Nephron progenitor cell (in vitro differentiated cells): Measurements from ENCODE around the gene GRIK4.
"Not testable (repeated sequence)": the region's sequence is repeated elsewhere in the genome, so short reads cannot be mapped to it uniquely, and the experiment has no call there.

Experiments
- DNase-seq: peaks from one replicate; pipeline ENCODE4 v3.0.0; 2021
- H3K27ac Mint-ChIP-seq: 2 replicates; pipeline ENCODE4 v1.8.0; 2021; ENCODE audit warnings: mild to moderate bottlenecking, moderate library complexity, mixed read lengths
- H3K27me3 Mint-ChIP-seq: 2 replicates; pipeline ENCODE4 v1.8.0; 2021; ENCODE audit warnings: mild to moderate bottlenecking, low read depth, mixed read lengths; ENCODE audit not compliant: poor library complexity
- H3K36me3 Mint-ChIP-seq: 2 replicates; pipeline ENCODE4 v1.8.0; 2021; ENCODE audit warnings: low read depth, mixed read lengths
- H3K4me1 Mint-ChIP-seq: 2 replicates; pipeline ENCODE4 v1.8.0; 2021; ENCODE audit warnings: mixed read lengths
- H3K4me3 Mint-ChIP-seq: 2 replicates; pipeline ENCODE4 v1.8.0; 2021; ENCODE audit warnings: mild to moderate bottlenecking, moderate library complexity, mixed read lengths
- H3K9me3 Mint-ChIP-seq: 2 replicates; pipeline ENCODE4 v1.8.0; 2021; ENCODE audit warnings: mild to moderate bottlenecking, moderate library complexity, mixed read lengths
- CTCF ChIP-seq: fragments of 200-600 bp; sonication (generic); IDR thresholded peaks from 2 replicates; pipeline ENCODE4 v1.5.0; 2021; ENCODE audit warnings: antibody characterized with exemption

Gene GRIK4

GRCh38 chr11:120612513-120613263 is 101.1 kb downstream of the GRIK4 start:
- H3K36me3 Mint-ChIP-seq: peaks cover 2% of the 10 kb centered on the region
- H3K27ac Mint-ChIP-seq: no peak overlapping the region
- TF ChIP-seq CTCF: no peak
- peaks cover 47% of the 10 kb centered on the region for H3K4me1 Mint-ChIP-seq
- no peak overlapping the region for H3K4me3 Mint-ChIP-seq
- peaks cover 11% of the 10 kb centered on the region for H3K9me3 Mint-ChIP-seq
- H3K27me3 Mint-ChIP-seq: peaks cover 32% of the 10 kb centered on the region
- no peak for DNase-seq

- H3K4me1 Mint-ChIP-seq: peaks cover 42% of the 10 kb centered on the region
These were observed 102.0 kb downstream of the GRIK4 start for GRCh38 chr11:120613264-120614226.

GRCh38 chr11:120615391-120615790 is 103.8 kb downstream of the GRIK4 start:
- Mint-ChIP-seq H3K4me1 (peaks cover 25% of the 10 kb centered on the region), H3K9me3 (peaks cover 30% of the 10 kb centered on the region), H3K27ac (no peak overlapping the region), H3K4me3 (no peak overlapping the region), H3K36me3 (peaks cover 15% of the 10 kb centered on the region), H3K27me3 (peaks cover 34% of the 10 kb centered on the region)
- TF ChIP-seq CTCF: no peak
- no peak for DNase-seq

More at GRCh38 chr11:120613264-120614226, 102.0 kb downstream of the GRIK4 start:
- peaks cover 30% of the 10 kb centered on the region for H3K27me3 Mint-ChIP-seq
- H3K36me3 Mint-ChIP-seq: peaks cover 9% of the 10 kb centered on the region
- TF ChIP-seq CTCF: no peak
- H3K4me3 Mint-ChIP-seq: no peak overlapping the region
- peaks cover 20% of the 10 kb centered on the region for H3K9me3 Mint-ChIP-seq
- no peak for DNase-seq
- H3K27ac Mint-ChIP-seq: no peak overlapping the region

- H3K9me3 Mint-ChIP-seq: peaks cover 30% of the 10 kb centered on the region
- H3K4me3 Mint-ChIP-seq: no peak overlapping the region
- no peak for TF ChIP-seq CTCF
- H3K27me3 Mint-ChIP-seq: peaks cover 32% of the 10 kb centered on the region
- DNase-seq: no peak
- H3K27ac Mint-ChIP-seq: no peak overlapping the region
- peaks cover 16% of the 10 kb centered on the region for H3K4me1 Mint-ChIP-seq
- H3K36me3 Mint-ChIP-seq: peaks cover 15% of the 10 kb centered on the region
These were observed 106.9 kb downstream of the GRIK4 start for GRCh38 chr11:120618399-120618798.

- no peak for DNase-seq
These were observed 110.8 kb downstream of the GRIK4 start for GRCh38 chr11:120622189-120622875.

GRCh38 chr11:120624992-120625391 is 113.4 kb downstream of the GRIK4 start:
- H3K27me3 Mint-ChIP-seq: peaks cover 43% of the 10 kb centered on the region
- H3K4me1 Mint-ChIP-seq: peaks cover 20% of the 10 kb centered on the region
- DNase-seq, H3K27ac Mint-ChIP-seq, H3K9me3 Mint-ChIP-seq, H3K4me3 Mint-ChIP-seq, H3K36me3 Mint-ChIP-seq: not testable (repeated sequence)

More at GRCh38 chr11:120622189-120622875, 110.8 kb downstream of the GRIK4 start:
- H3K36me3 Mint-ChIP-seq: peaks cover 15% of the 10 kb centered on the region
- H3K27ac Mint-ChIP-seq: peak overlapping the region; percentile 62
- H3K27me3 Mint-ChIP-seq: peaks cover 39% of the 10 kb centered on the region
- peaks cover 23% of the 10 kb centered on the region for H3K9me3 Mint-ChIP-seq
- peaks cover 15% of the 10 kb centered on the region for H3K4me1 Mint-ChIP-seq
- TF ChIP-seq CTCF: no peak
- H3K4me3 Mint-ChIP-seq: no peak overlapping the region
